CD4-positive, alpha-beta T cell treated with Interleukin-6 at 100 ng/mL for 8 hours (primary cell): ENCODE data around the gene CNTNAP5.

ENCODE experiments used
- DNase-seq: peaks from one replicate; pipeline ENCODE4 v3.0.0-alpha.2; 2020; ENCODE audit warnings: mixed read lengths, low spot score

Gene CNTNAP5

GRCh38 chr2:124692707-124693106 lies 667.6 kb downstream of the CNTNAP5 start:
- DNase-seq, result no peak

DNA sequence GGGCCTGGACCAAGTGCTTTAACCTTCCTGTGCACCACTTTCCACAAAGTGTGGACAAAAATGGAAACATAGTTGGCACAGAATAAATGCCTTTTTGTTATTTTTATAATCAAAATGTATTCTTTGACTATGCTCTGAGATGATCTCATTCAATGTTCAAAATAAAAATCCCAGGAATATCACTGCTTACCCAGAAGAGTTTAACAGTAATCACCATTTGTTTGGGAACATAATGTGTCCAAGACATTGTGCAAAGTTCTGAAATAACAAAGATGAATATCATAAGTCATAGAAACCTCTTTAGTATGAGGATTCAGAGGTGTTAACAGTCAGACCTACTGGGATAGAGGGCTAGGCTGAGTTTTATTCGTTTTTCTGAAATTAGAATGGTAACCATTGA lies 668.1 kb downstream of the CNTNAP5 start:
- no peak for DNase-seq

- DNase-seq, result no peak
These were observed 674.0 kb downstream of the CNTNAP5 start for GRCh38 chr2:124698979-124699565.

- DNase-seq, result no peak
These were observed 677.7 kb downstream of the CNTNAP5 start for GRCh38 chr2:124702777-124703176.

GRCh38 chr2:124704071-124704925 lies 679.2 kb downstream of the CNTNAP5 start:
- no peak for DNase-seq

GRCh38 chr2:124708661-124709060 lies 683.6 kb downstream of the CNTNAP5 start:
- no peak for DNase-seq

DNA sequence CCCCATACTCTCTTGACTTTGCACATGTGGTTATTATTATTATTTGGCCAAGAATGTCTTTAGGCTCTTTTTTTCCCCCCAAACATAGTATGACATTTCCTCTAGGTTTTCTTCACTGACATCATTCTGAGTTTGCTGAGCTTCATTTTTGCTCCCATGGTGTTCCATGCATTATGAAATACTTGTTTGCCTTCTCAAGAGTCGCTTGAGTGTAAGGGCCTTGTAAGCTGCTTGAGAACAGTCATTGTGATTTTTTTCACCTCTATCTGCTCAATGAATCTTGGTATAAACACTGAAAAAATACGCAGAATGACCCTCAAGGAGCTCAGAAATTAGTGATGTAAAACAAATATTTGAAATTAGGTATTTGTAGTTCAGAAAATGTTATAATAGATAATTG lies 688.9 kb downstream of the CNTNAP5 start:
- DNase-seq, result no peak

- no peak for DNase-seq
These were observed 700.1 kb downstream of the CNTNAP5 start for GRCh38 chr2:124725187-124725586.

DNA sequence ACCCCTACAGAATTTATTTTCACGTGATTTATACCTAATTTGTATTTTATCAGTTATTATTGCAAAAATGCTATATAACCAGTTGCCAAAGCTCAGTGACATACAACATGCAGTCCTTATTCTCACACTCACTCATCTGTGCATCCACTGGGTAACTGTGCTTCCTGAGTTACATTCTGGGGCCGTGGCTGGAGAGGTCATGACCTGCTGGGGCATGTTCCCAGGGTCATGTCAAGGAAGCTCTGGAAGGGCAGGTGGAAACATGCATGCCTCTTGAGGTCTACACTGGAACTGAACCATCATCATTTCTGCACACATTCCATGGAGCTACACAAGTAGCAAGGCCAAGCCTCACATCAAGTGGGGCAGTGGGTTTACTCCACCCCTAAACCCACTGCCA lies 715.5 kb downstream of the CNTNAP5 start:
- no peak for DNase-seq

DNA sequence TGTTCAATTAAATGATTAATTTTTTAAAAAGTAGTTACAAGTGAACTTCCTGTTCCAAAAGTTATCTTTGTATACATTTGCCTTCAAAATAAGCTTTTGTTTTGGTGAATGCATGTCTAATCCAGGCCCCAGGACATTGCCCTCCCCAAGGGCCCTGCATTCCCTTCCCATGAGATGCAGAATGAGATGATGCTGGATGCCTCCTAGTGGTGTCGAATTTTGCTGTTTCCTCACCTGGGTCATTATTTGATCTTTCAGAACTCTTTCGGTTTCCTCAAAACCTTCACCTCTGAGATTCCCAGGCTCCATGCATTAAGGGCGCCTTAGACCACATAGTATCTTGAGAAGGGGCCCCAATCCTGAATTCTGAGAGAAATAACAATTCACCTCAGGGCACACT lies 728.8 kb downstream of the CNTNAP5 start:
- DNase-seq, result no peak

GRCh38 chr2:124755386-124755785 lies 730.3 kb downstream of the CNTNAP5 start:
- DNase-seq, result no peak

DNA sequence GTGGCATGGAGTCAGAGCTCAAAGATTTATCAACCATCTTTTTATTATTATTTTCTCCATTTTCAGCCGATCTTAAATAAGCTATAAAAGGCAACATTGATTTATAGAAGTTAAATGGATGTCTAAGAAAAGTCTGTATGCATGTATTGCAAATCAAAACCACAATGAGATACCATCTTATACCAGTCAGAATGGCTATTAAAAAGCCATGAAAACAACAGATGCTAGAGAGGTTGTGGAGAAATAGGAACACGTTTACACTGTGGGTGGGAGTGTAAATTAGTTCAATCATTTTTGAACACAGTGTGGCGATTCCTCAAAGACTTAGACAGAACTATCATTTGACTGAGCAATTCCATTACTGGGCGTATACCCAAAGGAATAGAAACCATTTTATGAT lies 731.0 kb downstream of the CNTNAP5 start:
- DNase-seq, result no peak

DNA sequence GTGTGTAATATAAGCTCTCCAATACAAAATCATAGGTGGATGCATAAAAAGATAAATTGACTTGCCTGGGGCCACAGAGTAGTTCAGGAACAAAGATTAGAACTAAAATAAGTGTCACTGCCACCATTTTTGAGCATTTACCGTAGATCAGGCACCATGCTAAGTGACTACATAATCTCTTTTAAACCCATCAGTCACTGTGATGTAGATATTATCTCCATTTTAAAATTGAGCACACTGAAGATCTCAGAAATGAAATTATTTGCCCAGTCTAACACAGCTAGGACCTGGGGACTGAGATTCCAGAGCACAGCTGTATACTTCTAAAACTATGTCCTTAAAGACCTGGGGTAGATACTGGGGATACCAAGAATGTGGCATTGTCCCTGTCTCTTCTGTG lies 737.3 kb downstream of the CNTNAP5 start:
- no peak for DNase-seq

DNA sequence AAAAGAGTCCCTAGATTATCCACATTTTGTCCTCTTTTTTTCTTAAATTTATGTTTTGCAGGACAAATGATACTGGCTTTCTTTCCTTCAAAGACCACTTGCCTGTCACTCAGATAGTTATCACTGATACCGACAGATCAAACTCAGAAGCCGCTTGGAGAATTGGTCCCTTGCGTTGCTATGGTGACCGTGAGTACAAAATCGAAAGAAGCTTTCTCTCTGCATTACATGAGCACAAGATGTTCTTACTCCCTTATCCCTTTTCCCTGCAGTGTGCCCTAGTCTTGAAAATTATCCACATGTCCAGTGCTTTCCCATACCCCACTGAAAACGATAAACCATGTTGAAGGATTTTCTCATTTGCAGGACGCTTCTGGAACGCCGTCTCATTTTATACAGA lies 738.5 kb downstream of the CNTNAP5 start:
- no peak for DNase-seq

DNA sequence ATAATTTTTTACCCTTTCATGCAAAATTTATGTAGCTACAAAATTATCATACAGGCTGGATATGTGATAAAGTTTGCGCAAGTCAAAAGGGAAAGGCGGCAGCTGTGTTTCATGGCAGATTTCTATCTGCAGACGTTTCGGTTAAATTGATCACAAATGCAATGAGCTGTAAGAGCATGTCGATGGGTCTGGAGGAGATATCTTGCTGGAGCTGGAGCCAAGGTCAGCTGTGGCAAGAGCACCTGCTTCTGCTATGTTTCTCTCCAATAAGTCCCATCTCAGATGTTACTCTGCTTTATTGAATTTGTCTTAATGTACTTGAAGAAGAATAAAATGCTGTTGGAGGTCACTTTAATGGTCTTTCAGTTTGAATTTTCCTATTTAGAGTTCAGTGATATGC lies 749.7 kb downstream of the CNTNAP5 start:
- no peak for DNase-seq

GRCh38 chr2:124776332-124776731 lies 751.2 kb downstream of the CNTNAP5 start:
- DNase-seq, result no peak

DNA sequence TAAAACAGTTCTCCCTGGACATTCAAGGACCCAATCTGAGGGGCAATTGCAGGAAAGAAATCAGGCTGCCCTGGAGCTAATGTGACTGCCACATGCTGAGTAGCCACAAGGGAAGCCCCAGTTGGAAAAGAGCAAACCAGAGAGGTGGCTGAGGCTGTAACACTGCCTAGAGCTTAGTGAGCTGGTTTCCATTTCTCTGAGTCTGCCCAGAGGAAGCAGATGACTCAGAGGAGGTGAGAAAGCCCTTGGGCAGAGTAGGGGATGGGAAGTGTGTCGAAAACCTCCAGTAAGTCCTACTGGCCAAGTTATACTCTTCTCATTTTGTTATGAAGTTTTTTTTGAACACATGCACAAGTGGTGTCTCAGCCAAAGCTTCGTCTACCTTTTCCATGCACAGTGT lies 753.0 kb downstream of the CNTNAP5 start:
- DNase-seq, result no peak

- no peak for DNase-seq
These were observed 771.6 kb downstream of the CNTNAP5 start for GRCh38 chr2:124796647-124797046.

- DNase-seq, result no peak
These were observed 772.0 kb downstream of the CNTNAP5 start for GRCh38 chr2:124797049-124797448.

DNA sequence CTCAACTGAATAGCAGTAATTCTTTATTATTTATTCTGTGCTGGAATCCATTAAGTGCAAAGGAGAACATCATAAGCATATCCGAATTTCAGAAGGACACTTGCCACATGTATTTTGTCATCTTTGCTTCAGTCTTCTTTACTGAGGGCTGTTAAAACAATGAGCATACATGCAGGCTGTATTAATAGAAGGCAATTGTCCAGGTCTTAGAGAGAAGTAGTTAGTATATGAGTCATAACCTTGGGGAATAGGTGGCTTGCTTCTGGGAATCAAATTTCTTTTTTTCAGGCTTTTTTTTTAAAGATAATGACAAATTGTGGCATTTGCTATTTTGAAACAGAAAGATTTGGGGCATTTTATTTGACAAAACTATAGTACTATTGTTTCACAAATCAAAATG lies 773.5 kb downstream of the CNTNAP5 start:
- DNase-seq, result no peak

- DNase-seq, result no peak
These were observed 779.2 kb downstream of the CNTNAP5 start for GRCh38 chr2:124804014-124804940.

DNA sequence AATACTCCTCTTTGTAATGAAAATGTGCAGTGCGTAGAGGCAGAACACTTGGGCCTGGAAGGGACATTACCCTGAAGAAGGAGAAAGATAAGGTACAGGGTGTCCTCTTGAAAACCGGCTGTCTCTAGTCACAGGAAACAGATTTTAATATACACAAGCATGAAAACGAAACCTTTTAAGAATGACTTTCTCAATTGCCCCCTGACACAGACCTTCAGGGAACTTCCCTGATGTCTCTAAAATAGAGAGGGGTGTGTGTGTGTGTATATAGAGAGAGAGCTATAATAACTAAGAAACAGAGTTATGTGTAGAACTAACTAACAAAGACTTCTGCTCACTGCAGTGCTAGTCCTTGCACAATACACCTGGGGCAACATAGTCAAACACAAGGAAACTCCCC lies 780.0 kb downstream of the CNTNAP5 start:
- no peak for DNase-seq

DNA sequence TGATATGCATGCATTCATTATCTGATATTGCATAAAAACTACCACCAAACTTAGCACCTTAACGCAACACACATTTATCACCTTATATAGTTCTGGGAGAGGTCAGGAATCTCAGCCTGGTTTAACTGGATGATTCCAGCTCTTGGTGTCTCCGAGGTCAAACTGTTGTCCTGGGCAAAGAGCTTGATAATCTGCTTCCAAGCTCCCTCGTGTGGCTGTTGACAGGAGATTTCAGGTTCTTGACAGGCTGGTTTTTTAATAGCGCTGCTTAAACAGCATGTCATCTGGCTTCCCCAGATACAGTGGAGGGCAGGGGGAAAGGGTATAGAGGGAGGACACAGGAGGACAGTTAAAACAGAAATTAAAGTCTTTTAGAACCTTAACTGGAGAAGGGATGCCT lies 785.0 kb downstream of the CNTNAP5 start:
- no peak for DNase-seq
